GM19438 (cell line): Measurements from ENCODE around the gene APLN.
A peak's percentile ranks its signal among the peaks of the same experiment; 100 is the strongest.

Experiments used
- ATAC-seq: cut with Tn5 transposase; IDR thresholded peaks from one replicate; pipeline ENCODE4 v1.9.1; 2021; ENCODE audit warnings: low read depth; ENCODE audit not compliant: unreplicated experiment

The APLN gene

GRCh38 chrX:129642641-129643040 lies 12.1 kb downstream of the APLN start:
- no peak for ATAC-seq

- ATAC-seq: no peak
These were observed 12.8 kb downstream of the APLN start for GRCh38 chrX:129641941-129642340.

- ATAC-seq: no peak
These were observed 13.3 kb downstream of the APLN start for GRCh38 chrX:129641469-129641868.

GRCh38 chrX:129640737-129641136 lies 14.0 kb downstream of the APLN start:
- ATAC-seq: no peak

GRCh38 chrX:129638917-129639316 lies 15.8 kb downstream of the APLN start:
- no peak for ATAC-seq

GRCh38 chrX:129637217-129638109 lies 17.3 kb downstream of the APLN start:
- ATAC-seq: peak; percentile 88

GRCh38 chrX:129636175-129636681 lies 18.5 kb downstream of the APLN start:
- ATAC-seq: no peak

GRCh38 chrX:129634541-129634940 lies 20.2 kb downstream of the APLN start:
- ATAC-seq: no peak

GRCh38 chrX:129632443-129632842 lies 22.3 kb downstream of the APLN start:
- no peak for ATAC-seq

GRCh38 chrX:129631849-129632248 lies 22.9 kb downstream of the APLN start:
- ATAC-seq: no peak

GRCh38 chrX:129629837-129630236 lies 24.9 kb downstream of the APLN start:
- ATAC-seq: no peak

- ATAC-seq: no peak
These were observed 28.7 kb downstream of the APLN start for GRCh38 chrX:129626026-129626425.

GRCh38 chrX:129622757-129623301 lies 31.9 kb downstream of the APLN start:
- no peak for ATAC-seq

GRCh38 chrX:129618997-129619396 lies 35.8 kb downstream of the APLN start:
- no peak for ATAC-seq

- no peak for ATAC-seq
These were observed 37.3 kb downstream of the APLN start for GRCh38 chrX:129617420-129617819.

GRCh38 chrX:129614481-129615255 lies 40.1 kb downstream of the APLN start:
- ATAC-seq: no peak

GRCh38 chrX:129613596-129613995 lies 41.2 kb downstream of the APLN start:
- no peak for ATAC-seq

GRCh38 chrX:129612396-129612795 lies 42.4 kb downstream of the APLN start:
- ATAC-seq: no peak

- ATAC-seq: no peak
These were observed 45.4 kb downstream of the APLN start for GRCh38 chrX:129609395-129609794.

GRCh38 chrX:129608496-129608895 lies 46.3 kb downstream of the APLN start:
- no peak for ATAC-seq

GRCh38 chrX:129606918-129607317 lies 47.8 kb downstream of the APLN start:
- no peak for ATAC-seq
